Chondrocyte (in vitro differentiated cells): ENCODE data around the gene RB1. TPM values are rescaled to one million over a fixed set of nuclear protein-coding genes. Genes with fewer than 3 reads are reported as not detected.
"Not testable (repeated sequence)": the region's sequence is repeated elsewhere in the genome, so short reads cannot be mapped to it uniquely, and the experiment has no call there.

Experiments used
- DNase-seq: peaks from one replicate; pipeline ENCODE4 v3.0.0; 2021; ENCODE audit warnings: mixed read lengths, low spot score
- H3K27ac Mint-ChIP-seq: one replicate; pipeline ENCODE4 v1.8.0; 2021; ENCODE audit warnings: mild to moderate bottlenecking, moderate library complexity, mixed read lengths; ENCODE audit not compliant: unreplicated experiment
- H3K27me3 Mint-ChIP-seq: 2 replicates; pipeline ENCODE4 v1.8.0; 2021; ENCODE audit warnings: low read depth, mixed read lengths
- H3K36me3 Mint-ChIP-seq: 2 replicates; pipeline ENCODE4 v1.8.0; 2021; ENCODE audit warnings: low read depth, mixed read lengths
- H3K4me1 Mint-ChIP-seq: 2 replicates; pipeline ENCODE4 v1.8.0; 2021; ENCODE audit warnings: low read depth, mild to moderate bottlenecking, mixed read lengths
- H3K4me3 Mint-ChIP-seq: one replicate; pipeline ENCODE4 v1.8.0; 2021; ENCODE audit warnings: mild to moderate bottlenecking, moderate library complexity, mixed read lengths; ENCODE audit not compliant: unreplicated experiment
- H3K9me3 Mint-ChIP-seq: 2 replicates; pipeline ENCODE4 v1.8.0; 2021; ENCODE audit warnings: low read depth, mixed read lengths
- total RNA-seq: library from RNA; stranded (reverse); gene quantifications from 3 replicates; pipeline ENCODE4 v1.2.1, GENCODE V29; 2021
- TF ChIP-seq, protein P1 (sequence below): fragments of 200-600 bp; sonication (generic); IDR thresholded peaks from 2 replicates; pipeline ENCODE4 v1.5.0; 2021; ENCODE audit warnings: antibody characterized with exemption, mild to moderate bottlenecking, moderate library complexity

RB1 gene
- total RNA-seq, 1 donor from 2014 or later = 33.4 TPM

DNA sequence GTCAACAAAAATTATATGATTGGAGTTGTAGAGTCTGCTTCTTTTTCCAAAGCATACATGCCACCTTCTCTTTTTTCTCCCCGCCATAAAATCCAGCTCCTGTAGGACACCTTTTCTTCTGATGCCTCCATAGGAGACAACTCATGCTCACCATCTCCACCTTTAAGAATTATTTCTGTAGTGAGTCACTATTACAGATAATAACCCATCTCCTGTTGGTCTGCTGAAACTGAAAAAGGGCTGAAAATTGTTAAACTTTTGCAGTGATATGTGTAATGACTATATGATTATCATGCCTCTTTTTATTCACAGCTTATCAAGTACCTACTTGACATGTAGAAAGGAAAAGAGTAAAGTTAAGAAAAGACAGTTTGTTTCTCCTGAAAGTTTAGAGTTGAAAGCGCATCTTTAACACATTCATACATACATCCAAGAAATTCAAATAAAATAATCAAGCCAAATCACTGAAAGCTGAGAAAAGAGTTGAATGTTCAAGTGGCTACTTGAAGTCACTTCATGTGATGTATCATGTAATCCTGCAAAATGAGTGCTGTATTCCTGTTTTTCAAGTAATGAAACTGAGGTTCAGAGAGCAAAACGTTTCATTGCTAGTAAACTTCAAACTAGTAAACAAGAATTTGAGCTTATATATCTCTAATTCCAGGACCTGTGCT lies 144.9 kb downstream of the RB1 start:
- peaks cover 17% of the 10 kb centered on the region for H3K36me3 Mint-ChIP-seq
- DNase-seq = no peak
- peaks cover 19% of the 10 kb centered on the region for H3K4me1 Mint-ChIP-seq
- TF ChIP-seq, protein P1, sequence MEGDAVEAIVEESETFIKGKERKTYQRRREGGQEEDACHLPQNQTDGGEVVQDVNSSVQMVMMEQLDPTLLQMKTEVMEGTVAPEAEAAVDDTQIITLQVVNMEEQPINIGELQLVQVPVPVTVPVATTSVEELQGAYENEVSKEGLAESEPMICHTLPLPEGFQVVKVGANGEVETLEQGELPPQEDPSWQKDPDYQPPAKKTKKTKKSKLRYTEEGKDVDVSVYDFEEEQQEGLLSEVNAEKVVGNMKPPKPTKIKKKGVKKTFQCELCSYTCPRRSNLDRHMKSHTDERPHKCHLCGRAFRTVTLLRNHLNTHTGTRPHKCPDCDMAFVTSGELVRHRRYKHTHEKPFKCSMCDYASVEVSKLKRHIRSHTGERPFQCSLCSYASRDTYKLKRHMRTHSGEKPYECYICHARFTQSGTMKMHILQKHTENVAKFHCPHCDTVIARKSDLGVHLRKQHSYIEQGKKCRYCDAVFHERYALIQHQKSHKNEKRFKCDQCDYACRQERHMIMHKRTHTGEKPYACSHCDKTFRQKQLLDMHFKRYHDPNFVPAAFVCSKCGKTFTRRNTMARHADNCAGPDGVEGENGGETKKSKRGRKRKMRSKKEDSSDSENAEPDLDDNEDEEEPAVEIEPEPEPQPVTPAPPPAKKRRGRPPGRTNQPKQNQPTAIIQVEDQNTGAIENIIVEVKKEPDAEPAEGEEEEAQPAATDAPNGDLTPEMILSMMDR = no peak
- H3K9me3 Mint-ChIP-seq = peaks cover 18% of the 10 kb centered on the region
- no peak overlapping the region for H3K4me3 Mint-ChIP-seq
- H3K27me3 Mint-ChIP-seq = no peaks in the 10 kb centered on the region
- no peak overlapping the region for H3K27ac Mint-ChIP-seq

DNA sequence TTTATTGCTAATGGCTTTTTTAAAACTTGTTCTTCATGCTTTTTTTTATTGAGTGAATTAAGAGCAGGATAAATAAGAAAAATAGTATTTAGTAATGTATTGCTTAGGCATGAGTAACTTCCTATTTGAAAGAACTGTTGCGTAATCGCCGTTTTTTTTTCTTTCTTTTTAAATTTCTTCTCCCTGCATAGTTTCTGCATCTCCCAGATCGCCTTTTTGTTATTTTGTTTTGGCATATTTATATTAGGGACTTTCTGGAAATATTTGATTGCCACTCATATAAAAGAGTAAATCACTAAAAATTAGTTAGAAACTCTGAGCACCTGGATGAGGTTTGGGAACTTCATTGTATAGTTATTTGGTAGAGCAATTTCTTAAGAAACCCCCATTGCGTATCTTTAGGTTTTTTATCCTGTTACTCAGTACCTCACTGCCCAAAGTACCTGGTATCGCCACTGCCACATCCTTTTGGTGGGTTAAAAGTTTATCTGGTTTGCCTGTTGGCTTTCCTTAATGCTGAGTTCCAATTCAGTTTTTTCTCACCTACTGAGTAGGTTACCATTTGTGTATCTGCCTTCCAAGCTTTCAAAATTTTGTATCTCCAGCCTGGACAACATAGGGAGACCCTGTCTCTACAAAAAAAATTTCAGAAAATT lies 145.5 kb downstream of the RB1 start:
- Mint-ChIP-seq H3K9me3 (peaks cover 18% of the 10 kb centered on the region), H3K4me3 (no peak overlapping the region), H3K27ac (peak overlapping the region; percentile 61), H3K27me3 (no peaks in the 10 kb centered on the region), H3K4me1 (peaks cover 19% of the 10 kb centered on the region), H3K36me3 (peaks cover 20% of the 10 kb centered on the region)
- DNase-seq = no peak
- TF ChIP-seq, protein P1 = no peak

DNA sequence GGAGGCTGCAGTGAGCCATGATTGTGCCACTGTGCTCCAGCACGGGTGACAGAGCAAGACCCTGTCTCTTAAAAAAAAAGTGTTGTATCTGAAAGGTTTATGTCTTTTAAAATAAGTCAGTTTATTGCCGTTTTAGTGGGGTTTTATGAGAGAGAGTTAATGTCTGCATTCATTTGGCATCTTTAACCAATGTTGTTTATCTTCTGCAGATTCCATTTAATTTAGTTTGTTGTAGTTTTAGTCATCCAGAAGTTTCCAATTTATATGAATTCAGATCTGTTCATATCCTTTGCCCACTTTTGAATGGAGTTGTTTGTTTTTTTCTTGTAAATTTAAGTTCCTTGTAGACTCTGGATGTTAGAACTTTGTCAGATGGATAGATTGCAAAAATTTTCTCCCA lies 146.1 kb downstream of the RB1 start:
- Mint-ChIP-seq H3K4me1 (peaks cover 19% of the 10 kb centered on the region), H3K4me3 (no peak overlapping the region), H3K27me3 (no peaks in the 10 kb centered on the region), H3K36me3 (peaks cover 18% of the 10 kb centered on the region), H3K9me3 (peaks cover 18% of the 10 kb centered on the region), H3K27ac (no peak overlapping the region)
- TF ChIP-seq, protein P1 = no peak
- no peak for DNase-seq

DNA sequence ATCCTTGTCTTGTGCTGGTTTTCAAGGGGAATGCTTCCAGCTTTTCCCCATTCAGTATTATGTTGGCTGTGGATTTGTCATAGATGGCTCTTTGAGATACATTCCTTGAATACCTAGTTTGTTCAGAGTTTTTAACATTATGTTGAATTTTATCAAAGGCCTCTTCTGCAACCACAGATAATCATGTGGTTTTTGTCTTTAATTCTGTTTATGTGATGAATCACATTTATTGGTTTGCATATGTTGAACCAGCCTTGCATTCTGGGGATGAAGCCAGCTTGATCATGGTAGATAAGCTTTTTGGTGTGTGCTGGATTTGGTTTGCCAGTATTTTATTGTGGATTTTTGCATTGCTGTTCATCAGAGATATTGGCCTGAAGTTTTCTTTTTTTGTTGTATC lies 147.6 kb downstream of the RB1 start:
- peaks cover 19% of the 10 kb centered on the region for H3K4me1 Mint-ChIP-seq
- not testable (repeated sequence) for H3K27me3 Mint-ChIP-seq, DNase-seq, H3K27ac Mint-ChIP-seq, H3K4me3 Mint-ChIP-seq
- H3K9me3 Mint-ChIP-seq = peaks cover 18% of the 10 kb centered on the region
- H3K36me3 Mint-ChIP-seq = peaks cover 24% of the 10 kb centered on the region

DNA sequence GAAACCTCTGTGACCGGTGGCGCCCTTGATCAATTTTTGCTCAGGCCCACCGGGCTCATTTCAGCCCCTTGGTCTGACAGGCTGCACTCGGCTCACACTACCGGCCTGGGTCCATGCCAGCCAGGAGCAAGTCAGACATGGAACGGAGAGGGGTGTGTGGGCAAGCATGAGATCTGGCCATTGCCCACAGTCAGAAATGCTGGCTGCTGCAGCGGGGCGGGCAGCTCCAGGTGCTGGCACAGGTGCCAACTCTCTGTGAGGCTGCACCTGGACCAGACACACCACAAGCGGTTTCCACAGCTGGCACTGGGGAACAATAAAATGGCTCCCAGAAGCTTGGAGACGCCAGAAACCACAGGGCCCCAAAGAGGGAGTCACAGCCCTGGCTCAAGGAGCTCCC lies 153.0 kb downstream of the RB1 start:
- Mint-ChIP-seq H3K9me3 (peaks cover 5% of the 10 kb centered on the region), H3K4me1 (no peaks in the 10 kb centered on the region), H3K36me3 (peaks cover 33% of the 10 kb centered on the region), H3K27ac (no peak overlapping the region), H3K4me3 (no peak overlapping the region), H3K27me3 (no peaks in the 10 kb centered on the region)
- no peak for DNase-seq
- TF ChIP-seq, protein P1 = no peak
